Dermis blood vessel endothelial cell (primary cell): ENCODE data around the gene GNB1. TPM values are rescaled to one million over a fixed set of nuclear protein-coding genes. Genes with fewer than 3 reads are reported as not detected.
"Not testable (repeated sequence)": the region's sequence is repeated elsewhere in the genome, so short reads cannot be mapped to it uniquely, and the experiment has no call there.

Experiments
- DNase-seq: peaks from one replicate; pipeline ENCODE4 v3.0.0; 2010
- total RNA-seq: library from RNA; depleted of rRNA; stranded (reverse); fragments of >200 nt; gene quantifications from 2 replicates; pipeline ENCODE4 v1.2.3, GENCODE V29; 2014

GNB1 gene
- total RNA-seq, 1 donor from 2014 or later, result 87.8 TPM

GRCh38 chr1:1857096-1857703 is 33.7 kb downstream of the GNB1 start:
- DNase-seq, result no peak

- DNase-seq, result not testable (repeated sequence)
These were observed 34.7 kb downstream of the GNB1 start for GRCh38 chr1:1856161-1856560.

- DNase-seq, result no peak
These were observed 37.2 kb downstream of the GNB1 start for GRCh38 chr1:1853593-1854257.

- DNase-seq, result no peak
These were observed 38.1 kb downstream of the GNB1 start for GRCh38 chr1:1852619-1853414.

GRCh38 chr1:1847890-1848289 is 43.0 kb downstream of the GNB1 start:
- no peak for DNase-seq

- peak; percentile 66 for DNase-seq
These were observed 43.6 kb downstream of the GNB1 start for GRCh38 chr1:1847061-1847850.

GRCh38 chr1:1846386-1846918 is 44.4 kb downstream of the GNB1 start:
- DNase-seq, result no peak

- no peak for DNase-seq
These were observed 48.3 kb downstream of the GNB1 start for GRCh38 chr1:1842360-1843146.

GRCh38 chr1:1841575-1841995 is 49.3 kb downstream of the GNB1 start:
- DNase-seq, result no peak

- no peak for DNase-seq
These were observed 51.4 kb downstream of the GNB1 start for GRCh38 chr1:1839311-1839965.

- no peak for DNase-seq
These were observed 54.8 kb downstream of the GNB1 start for GRCh38 chr1:1836119-1836518.

- no peak for DNase-seq
These were observed 55.3 kb downstream of the GNB1 start for GRCh38 chr1:1835546-1835945.

- DNase-seq, result peak; percentile 23
These were observed 57.0 kb downstream of the GNB1 start for GRCh38 chr1:1833916-1834325.

GRCh38 chr1:1833456-1833855 is 57.4 kb downstream of the GNB1 start:
- no peak for DNase-seq

GRCh38 chr1:1832820-1833219 is 58.1 kb downstream of the GNB1 start:
- DNase-seq, result peak; percentile 33

- no peak for DNase-seq
These were observed 58.7 kb downstream of the GNB1 start for GRCh38 chr1:1832166-1832565.

GRCh38 chr1:1827089-1827848 is 63.6 kb downstream of the GNB1 start:
- DNase-seq, result no peak

- DNase-seq, result no peak
These were observed 64.4 kb downstream of the GNB1 start for GRCh38 chr1:1826356-1827088.

- DNase-seq, result no peak
These were observed 65.7 kb downstream of the GNB1 start for GRCh38 chr1:1825217-1825616.

- no peak for DNase-seq
These were observed 71.1 kb downstream of the GNB1 start for GRCh38 chr1:1819762-1820161.
